Measurements from ENCODE around the gene CHRM2. TPM values are rescaled to one million over a fixed set of nuclear protein-coding genes. Genes with fewer than 3 reads are reported as not detected.
A peak's percentile ranks its signal among the peaks of the same experiment; 100 is the strongest.

The CHRM2 gene
- total RNA-seq, 1 donor from 2014 or later = 72.1 TPM

DNA sequence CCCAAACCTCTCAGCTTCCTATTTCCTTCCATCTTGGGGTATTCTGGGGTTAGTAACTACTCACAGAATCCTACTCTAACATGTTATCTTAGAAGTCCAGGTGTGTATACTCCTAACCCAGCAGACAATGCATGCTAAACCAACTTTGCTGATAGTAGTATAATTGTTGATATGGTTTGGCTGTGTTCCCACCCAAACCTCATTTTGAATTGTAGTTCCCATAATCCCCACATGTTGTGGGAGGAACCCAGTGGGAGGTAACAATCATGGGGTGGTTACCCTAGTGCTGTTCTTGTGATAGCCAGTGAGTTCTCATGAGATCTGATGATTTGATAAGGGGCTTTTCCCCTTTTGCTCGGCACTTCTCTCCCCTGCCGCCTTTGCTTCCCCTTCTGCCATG lies 135.1 kb downstream of the CHRM2 start:
- ATAC-seq (ENCODE audit: poor library complexity) = no peak
- DNase-seq = no peak
- intact Hi-C loops (cut with DNase I) = loop anchor here (10.0 kb wide), 1 partner anchor 129 kb away; no protein-coding TSS in a partner anchor

DNA sequence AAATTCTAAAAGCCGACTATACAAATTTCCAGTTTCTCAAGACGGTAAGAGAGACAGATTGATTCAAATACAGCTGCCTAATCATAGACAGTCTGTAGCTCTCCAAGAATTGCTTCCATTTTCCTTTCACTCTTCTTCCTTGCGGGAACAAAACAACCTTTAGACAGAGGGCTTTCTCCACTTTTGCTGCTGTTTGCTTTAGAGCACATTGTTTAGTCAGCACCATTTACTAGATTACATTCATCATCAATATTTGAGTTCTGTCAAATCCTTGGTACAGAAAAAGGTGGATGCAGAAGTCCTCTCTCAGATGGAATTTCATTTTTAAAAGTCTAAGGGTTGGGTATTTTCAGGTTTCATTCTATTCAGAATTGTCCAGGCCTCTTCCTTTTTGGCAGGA lies 137.4 kb downstream of the CHRM2 start:
- DNase-seq = no peak
- intact Hi-C loops (cut with DNase I) = loop anchor here (10.0 kb wide), 1 partner anchor 131 kb away; no protein-coding TSS in a partner anchor
- no peak for ATAC-seq (ENCODE audit: poor library complexity)

DNA sequence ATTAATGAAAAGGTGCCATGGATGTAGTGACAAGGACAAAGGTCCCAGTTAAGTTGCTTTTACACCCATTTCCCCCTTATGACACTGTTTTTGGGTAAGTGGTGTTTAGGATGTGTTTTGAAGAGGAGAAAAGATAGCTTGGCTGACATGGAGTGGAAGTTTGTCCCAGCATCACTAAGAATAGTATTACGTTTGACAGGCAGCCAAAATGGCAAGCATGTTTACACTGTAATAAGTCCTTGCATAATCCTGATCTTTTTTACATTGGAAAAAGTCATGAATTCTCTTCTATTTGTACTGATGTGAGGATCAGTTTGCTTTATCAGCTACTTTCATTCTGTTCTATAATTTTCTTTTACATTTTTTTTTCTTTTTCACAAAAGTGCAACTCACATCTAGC lies 137.8 kb downstream of the CHRM2 start:
- peak; percentile 85 for ATAC-seq (ENCODE audit: poor library complexity)
- intact Hi-C loops (cut with DNase I) = loop anchor here (10.0 kb wide), 1 partner anchor 131 kb away; no protein-coding TSS in a partner anchor
- DNase-seq = no peak

DNA sequence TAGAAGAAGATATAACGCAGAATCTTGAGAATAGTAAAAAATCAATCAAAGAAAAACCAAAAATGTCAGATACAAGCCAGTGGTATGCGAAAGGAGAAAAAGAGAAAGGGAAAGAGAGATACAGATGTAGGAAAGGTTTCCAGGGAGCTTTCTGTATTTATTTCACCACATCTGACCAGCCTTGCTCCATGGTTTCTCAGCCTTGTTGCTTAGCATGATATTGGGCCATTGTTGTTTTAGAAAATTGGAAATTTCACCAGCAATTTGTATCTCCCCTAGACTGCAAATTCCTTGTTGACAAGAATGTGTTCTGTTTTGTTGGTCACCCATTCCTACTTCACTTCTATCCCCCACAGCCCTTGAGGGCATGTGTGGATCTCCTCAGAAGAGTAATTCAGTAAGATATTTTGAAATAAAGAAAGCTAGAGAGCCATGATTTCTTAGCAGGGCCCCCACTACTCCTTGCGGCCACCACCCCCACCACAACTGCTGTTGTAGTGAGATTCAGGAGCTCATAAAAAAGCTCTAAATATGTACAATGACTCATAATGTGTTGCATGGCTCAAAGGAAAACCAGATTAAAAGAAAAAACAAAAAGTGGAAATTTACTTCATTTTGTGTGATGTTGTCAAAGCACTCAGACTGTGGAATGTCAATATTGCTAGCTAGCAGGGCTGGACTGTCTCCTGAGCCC lies 138.7 kb downstream of the CHRM2 start:
- DNase-seq = no peak
- no peak for ATAC-seq (ENCODE audit: poor library complexity)
- intact Hi-C loops (cut with DNase I) = loop anchor here (10.0 kb wide), 1 partner anchor 132 kb away; no protein-coding TSS in a partner anchor

DNA sequence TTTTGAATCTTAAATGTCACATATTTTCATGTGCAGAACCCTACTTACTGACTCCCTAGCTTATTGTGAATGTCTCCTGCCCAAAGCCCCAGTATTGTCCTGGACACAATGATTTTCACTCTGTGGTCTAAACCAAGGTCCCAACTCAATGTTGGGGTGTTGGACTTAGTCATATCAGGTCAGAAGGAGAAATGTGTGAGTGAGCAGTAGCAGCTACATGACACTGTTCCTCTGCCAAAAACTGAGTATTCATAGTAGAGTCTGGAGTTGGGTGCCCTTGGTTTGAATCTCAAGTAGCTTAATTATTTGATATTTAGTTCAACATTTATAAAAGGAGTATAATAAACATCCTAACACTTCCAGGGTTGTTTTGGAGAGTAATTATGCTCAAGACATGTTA lies 141.0 kb downstream of the CHRM2 start:
- DNase-seq (no peak), ATAC-seq (ENCODE audit: poor library complexity) (peak; percentile 48)
- intact Hi-C loops (cut with DNase I) = loop anchor here (10.0 kb wide), 1 partner anchor 135 kb away; no protein-coding TSS in a partner anchor

DNA sequence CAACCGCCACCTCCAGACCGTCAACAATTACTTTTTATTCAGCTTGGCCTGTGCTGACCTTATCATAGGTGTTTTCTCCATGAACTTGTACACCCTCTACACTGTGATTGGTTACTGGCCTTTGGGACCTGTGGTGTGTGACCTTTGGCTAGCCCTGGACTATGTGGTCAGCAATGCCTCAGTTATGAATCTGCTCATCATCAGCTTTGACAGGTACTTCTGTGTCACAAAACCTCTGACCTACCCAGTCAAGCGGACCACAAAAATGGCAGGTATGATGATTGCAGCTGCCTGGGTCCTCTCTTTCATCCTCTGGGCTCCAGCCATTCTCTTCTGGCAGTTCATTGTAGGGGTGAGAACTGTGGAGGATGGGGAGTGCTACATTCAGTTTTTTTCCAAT lies 146.6 kb downstream of the CHRM2 start:
- intact Hi-C loops (cut with DNase I) = no loop called here
- DNase-seq (no peak), ATAC-seq (ENCODE audit: poor library complexity) (no peak)

DNA sequence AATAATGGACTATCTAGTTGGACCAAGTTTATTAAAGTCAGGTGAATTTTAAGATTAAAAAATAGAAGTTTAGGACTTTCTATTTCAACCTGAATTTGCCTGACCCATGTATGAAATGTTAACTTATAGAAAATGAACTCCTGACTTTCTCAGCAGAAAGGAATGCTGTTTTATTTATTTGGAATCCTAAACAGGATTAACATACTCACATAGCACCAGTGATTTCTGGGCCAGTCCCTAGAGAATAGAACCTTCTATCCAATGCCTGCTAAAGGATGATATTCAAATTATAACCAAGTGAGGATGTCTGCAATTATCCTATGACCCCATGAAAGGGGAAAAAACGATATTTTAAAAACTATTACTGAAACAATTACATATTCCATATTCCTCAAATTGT lies 148.8 kb downstream of the CHRM2 start:
- no peak for DNase-seq
- intact Hi-C loops (cut with DNase I) = no loop called here
- no peak for ATAC-seq (ENCODE audit: poor library complexity)

DNA sequence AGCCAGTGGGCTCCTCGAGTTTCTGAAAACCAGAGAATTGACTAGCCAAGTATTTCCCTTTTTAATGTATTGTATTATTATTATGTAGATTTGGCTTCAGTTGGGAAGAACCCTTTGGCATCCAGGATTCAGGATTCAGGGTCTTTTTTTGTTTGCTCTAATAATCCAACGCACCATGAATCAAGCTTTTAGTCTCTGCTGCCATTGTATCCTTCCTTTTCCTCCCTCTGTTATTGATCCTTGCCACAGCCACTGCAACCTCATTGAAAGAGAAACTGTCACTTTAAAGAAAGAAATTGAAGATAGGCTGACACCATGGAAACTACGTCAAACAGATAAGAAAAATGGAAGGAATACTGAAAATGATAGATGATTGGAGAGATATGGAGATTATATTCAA lies 150.0 kb downstream of the CHRM2 start:
- intact Hi-C loops (cut with DNase I) = no loop called here
- no peak for DNase-seq
- no peak for ATAC-seq (ENCODE audit: poor library complexity)

DNA sequence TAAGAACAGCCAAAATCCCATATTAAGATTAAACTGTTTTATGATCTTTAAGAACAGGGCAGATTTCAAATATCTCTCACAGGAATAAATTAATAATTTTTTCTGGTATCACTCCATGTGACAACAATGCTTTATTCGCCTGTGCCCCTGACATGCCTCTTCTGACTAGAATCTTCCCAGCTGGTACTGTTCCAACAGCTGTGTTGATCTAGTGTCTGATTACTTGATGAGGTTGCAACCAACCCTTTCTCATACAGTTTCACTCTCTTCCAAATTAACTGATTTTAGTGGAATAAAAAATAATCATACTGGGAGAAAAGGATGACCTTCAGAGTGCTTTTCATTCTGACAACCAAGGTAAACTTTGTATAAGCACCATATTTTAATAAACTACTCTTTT lies 151.9 kb downstream of the CHRM2 start:
- DNase-seq (no peak), ATAC-seq (ENCODE audit: poor library complexity) (no peak)
- intact Hi-C loops (cut with DNase I) = no loop called here

DNA sequence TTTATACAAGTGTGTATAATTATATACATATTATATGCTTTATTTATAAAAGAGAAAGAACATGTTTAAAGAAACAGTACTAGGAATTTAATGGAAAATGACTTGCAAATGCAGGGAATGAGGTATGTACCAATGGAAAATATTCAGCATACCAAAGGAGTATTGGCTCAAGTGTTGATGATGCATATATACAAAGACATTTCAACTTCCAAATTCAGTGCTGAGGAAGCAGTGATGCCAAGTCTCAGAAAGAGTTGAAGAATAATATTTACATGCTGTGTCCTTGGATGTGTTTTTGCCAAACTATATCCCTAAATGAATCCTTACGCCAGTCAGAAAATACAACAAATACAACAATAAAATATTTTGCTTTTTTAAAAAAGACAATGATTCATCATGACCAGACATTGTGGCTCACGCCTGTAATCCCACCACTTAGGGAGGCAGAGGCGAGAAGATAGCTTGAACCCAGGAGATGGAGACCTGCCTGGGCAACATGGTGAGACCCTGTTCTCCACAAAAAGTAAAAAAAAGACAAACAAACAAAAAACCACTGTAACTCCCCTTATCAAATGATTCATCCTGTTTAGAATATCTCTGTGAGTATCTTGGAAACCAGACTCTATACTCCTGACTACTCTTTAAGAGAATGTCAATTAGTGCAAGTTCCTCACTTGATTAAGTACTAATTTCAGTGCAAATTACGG lies 157.2 kb downstream of the CHRM2 start:
- ATAC-seq (ENCODE audit: poor library complexity) (no peak), DNase-seq (no peak)
- intact Hi-C loops (cut with DNase I) = no loop called here

DNA sequence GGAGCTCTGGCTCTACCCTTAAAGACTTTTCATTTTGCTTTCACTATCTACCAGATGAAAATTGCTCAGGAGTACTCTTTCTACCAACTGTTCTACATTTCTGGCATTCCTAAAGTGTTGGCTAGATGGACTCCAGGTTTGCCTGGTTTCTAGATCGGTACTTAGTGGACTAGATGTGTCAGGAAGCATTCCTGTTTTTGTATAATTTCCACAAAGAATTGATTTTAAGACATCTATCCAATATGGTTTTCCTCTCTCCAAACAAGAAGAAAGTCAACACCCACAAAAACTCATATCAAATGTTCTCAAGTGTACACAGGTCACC lies 157.7 kb downstream of the CHRM2 start:
- intact Hi-C loops (cut with DNase I) = no loop called here
- no peak for ATAC-seq (ENCODE audit: poor library complexity)
- no peak for DNase-seq

DNA sequence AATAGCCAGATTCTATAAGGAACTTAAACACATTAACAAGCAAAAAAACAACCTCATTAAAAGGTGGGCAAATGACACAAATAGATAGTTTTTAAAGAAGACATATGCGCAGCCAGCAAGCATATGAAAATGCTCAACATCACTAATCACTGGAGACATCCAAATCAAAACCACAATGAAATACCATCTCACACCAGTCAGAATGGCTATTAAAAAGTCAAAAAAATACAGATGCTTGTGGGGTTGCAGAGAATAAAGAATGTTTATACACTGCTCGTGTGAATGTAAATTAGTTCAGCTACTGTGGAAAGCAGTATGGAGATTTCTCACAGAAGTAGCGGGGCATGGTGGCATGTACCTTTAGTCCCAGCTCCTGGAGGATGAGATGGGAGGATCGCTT lies 164.0 kb downstream of the CHRM2 start:
- intact Hi-C loops (cut with DNase I) = no loop called here
- no peak for DNase-seq
- ATAC-seq (ENCODE audit: poor library complexity) = no peak

DNA sequence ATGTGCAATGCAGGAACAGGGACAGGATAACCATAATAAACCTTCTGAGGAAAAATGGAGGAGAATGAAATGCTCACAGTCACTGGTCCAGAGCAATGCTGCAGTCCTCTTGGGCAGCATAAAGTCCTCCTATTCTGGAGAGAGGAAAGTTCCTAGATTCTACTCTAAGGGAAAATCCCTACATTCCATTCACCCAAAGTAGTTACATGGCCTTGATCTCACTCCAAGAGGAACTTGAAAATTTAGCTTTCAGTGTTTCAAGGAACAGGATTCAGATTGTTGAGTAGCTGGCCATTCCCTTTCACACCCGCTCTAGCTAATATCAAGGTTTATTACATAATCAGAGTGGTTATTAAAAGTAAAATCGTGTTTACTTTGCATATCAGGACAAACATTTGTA lies 168.3 kb downstream of the CHRM2 start:
- no peak for ATAC-seq (ENCODE audit: poor library complexity)
- intact Hi-C loops (cut with DNase I) = no loop called here
- no peak for DNase-seq

DNA sequence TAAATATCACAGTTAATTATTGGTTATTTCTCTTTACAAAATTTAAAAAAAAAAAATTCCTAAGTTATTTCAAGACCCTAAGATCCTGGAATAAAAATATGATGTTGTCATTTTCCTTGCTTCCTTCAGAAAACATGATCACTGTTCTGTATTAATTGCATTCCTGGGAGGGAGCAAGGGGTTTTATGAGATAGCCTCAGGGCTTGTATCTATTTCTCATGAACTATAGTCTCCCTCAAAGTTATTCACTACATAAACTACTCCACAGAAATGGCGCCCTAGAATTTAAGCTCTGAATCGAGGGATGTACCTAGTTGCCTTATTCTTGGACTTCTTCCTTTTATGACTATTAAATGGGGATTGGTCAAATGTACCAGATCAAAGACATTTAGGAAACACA lies 170.3 kb downstream of the CHRM2 start:
- ATAC-seq (ENCODE audit: poor library complexity) (no peak), DNase-seq (no peak)
- intact Hi-C loops (cut with DNase I) = no loop called here

DNA sequence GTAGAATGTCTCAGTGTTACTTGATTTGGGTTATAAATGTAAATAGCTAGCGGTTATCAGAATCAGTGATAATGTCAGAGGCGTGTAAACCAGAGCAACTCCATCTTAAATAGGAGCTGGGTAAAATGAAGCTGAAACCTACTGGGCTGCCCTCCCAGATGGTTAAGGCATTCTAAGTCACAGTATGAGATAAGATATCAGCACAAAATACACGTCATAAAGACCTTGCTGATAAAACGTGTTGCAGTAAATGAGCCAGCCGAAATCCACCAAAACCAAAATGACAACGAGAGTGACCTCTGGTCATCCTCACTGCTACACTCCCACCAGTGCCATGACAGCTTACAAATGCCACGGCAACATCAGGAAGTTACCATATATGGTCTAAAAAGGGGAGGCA lies 172.3 kb downstream of the CHRM2 start:
- DNase-seq (no peak), ATAC-seq (ENCODE audit: poor library complexity) (no peak)

DNA sequence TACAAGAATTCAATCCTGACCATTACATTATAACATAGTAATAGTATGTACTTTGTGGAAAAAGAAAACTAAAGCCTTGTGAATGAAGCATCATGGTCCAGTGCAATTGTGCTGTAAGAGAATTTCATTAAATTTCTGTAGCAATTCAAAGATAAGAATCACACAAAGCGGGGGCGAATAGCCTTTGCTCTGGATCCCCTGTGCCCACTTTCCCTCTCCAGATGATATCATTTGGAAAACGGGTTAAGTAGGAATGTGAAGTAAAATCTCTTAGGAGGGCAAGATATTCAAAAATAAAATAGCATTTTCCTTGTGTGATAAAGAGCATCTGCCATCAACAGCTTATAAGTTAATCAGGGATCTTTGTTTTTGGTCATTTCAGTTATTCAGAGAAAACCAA lies 177.1 kb downstream of the CHRM2 start:
- DNase-seq = no peak
- intact Hi-C loops (cut with DNase I) = no loop called here
- no peak for ATAC-seq (ENCODE audit: poor library complexity)

More for the DNA sequence above, 172.3 kb downstream of the CHRM2 start:
- intact Hi-C loops (cut with DNase I) = no loop called here

DNA sequence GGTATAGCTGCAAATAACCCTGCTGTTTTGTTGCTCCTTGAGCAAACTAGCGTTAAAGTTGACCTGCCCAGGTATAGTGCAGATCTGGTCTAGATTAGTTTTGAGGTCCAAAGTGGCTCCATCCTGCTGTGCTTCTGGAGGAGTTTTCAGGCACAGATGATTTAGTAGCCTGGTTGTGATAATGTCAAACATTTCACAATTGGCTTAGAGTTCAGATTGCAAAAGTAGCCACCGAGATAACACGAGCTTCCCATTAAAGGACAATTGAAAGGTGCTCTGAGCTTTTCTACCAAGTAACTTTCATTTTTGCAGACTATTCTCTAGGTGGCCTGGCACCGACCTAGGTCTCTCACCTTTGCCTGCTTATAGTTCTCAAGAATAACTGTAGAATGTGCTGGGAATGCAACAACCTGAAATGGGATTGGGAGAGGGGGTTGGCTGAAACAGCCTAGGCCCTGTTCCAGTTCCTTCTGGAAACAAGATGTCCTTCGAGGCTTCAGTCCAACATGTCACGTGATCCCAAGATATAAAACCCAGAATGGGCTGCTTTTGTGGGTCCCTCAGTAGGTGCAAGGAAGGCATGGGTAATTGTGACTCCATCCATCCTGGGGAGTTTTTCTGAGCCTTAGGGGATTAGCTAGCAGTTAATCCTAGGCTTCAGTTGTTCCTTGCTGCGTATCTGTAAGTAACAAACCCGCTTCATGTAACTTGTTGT lies 201.0 kb downstream of the CHRM2 start:
- ATAC-seq (ENCODE audit: poor library complexity) = no peak
- no peak for DNase-seq
- intact Hi-C loops (cut with DNase I) = no loop called here
